ENCODE data around the gene UBE2B.
"Not testable (repeated sequence)": the region's sequence is repeated elsewhere in the genome, so short reads cannot be mapped to it uniquely, and the experiment has no call there.

- not testable (repeated sequence) for TF ChIP-seq POLR2AphosphoS5 (IDR thresholded peaks at IDR 0.05; ENCODE audit: borderline replicate concordance, low read depth, low read length); EZH2 (IDR thresholded peaks at IDR 0.05); FOXP2 (optimal IDR thresholded peaks at IDR 0.05; ENCODE audit: control extremely low read depth, extremely low read length, insufficient read depth)
These were observed 25.9 kb upstream of the UBE2B start for GRCh38 chr5:134345476-134345875.

Data from SK-N-MC (cell line).